Nephron (organoid): Measurements from ENCODE around the gene HYAL3.

Source experiments
- H3K27ac Mint-ChIP-seq, 3 experiments: 2 replicates each; pipeline ENCODE4 v1.8.0; 2020; ENCODE audit warnings: mixed read lengths in 3 of 3, mild to moderate bottlenecking in 2 of 3, moderate library complexity in 1 of 3
- H3K27me3 Mint-ChIP-seq: 2 replicates; pipeline ENCODE4 v1.8.0; 2021; ENCODE audit warnings: low read depth, mild to moderate bottlenecking, moderate library complexity, mixed read lengths
- H3K36me3 Mint-ChIP-seq: 2 replicates; pipeline ENCODE4 v1.8.0; 2020; ENCODE audit warnings: low read depth, mixed read lengths
- H3K4me1 Mint-ChIP-seq: 2 replicates; pipeline ENCODE4 v1.8.0; 2020; ENCODE audit warnings: mixed read lengths
- H3K4me3 Mint-ChIP-seq, 3 experiments: 2 replicates each; pipeline ENCODE4 v1.8.0; 2020; ENCODE audit warnings: mild to moderate bottlenecking in 3 of 3, mixed read lengths in 3 of 3, moderate library complexity in 2 of 3
- H3K9me3 Mint-ChIP-seq: 2 replicates; pipeline ENCODE4 v1.8.0; 2020; ENCODE audit warnings: mixed read lengths
- TF ChIP-seq, protein P1 (sequence below), 3 experiments: fragments of 200-600 bp; sonication (generic); IDR thresholded peaks; one replicate each; pipeline ENCODE4 v1.5.0; 2021; ENCODE audit warnings: antibody characterized with exemption in 3 of 3; ENCODE audit not compliant: unreplicated experiment in 3 of 3

HYAL3 gene, protein sequence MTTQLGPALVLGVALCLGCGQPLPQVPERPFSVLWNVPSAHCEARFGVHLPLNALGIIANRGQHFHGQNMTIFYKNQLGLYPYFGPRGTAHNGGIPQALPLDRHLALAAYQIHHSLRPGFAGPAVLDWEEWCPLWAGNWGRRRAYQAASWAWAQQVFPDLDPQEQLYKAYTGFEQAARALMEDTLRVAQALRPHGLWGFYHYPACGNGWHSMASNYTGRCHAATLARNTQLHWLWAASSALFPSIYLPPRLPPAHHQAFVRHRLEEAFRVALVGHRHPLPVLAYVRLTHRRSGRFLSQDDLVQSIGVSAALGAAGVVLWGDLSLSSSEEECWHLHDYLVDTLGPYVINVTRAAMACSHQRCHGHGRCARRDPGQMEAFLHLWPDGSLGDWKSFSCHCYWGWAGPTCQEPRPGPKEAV

DNA sequence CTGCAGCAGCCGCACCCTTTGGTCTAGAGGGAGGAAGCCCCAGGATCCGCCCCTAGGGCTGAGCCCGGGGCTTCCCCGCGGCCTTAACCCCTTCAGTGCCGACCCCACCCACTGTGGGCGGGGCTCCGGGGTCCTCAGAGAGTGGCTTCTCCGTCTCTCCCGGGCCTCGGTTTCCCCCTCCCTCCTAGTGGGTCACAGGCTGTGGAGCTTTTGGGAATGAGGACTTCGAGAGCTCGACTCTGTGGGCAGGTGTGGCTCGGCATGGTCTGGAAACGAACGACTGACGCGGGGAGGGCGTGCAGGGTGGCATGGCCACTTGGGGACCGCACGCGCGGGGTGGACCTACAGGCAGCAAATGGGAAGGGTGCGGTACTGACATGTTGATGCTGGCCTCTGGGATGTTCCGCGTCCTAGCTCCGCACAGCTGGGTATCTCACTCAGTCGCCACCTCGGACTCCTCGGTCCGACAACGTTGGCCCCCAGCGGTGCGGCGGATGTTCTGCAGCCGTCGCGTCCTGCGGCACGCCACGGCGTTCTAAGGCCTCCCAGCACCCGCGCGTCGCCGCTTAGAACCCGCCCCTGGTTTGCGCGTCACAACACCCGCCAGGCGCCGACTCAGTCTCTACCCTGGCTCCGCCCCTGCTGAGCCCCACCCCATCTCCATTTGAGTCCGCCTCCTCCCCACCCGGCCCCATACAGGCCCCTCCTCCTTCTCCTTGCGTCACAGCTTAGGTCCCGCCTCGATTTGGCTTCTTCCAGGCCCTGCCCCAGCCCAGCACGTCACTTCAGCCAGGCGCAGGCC lies at the start of gene HYAL3, which contains the start of gene NAA80:
Gene HYAL3, minus strand, starts transcription at position 570 of the 802 bp plus-strand sequence. CDS start 3,803 bp downstream, outside the sequence.
Gene NAA80, minus strand, starts transcription at position 570 of the 802 bp plus-strand sequence. CDS start 1,942 bp downstream, outside the sequence.
- peak within 1 kb of the TSS; percentile 81 to 96 (median 90) for H3K27ac Mint-ChIP-seq
- peaks cover 16% of the 10 kb centered on the region for H3K4me1 Mint-ChIP-seq
- peak within 1 kb of the TSS; percentile 91 to 99 (median 97) for H3K4me3 Mint-ChIP-seq
- no peaks in the 10 kb centered on the region for H3K36me3 Mint-ChIP-seq
- H3K9me3 Mint-ChIP-seq, result no peaks in the 10 kb centered on the region
- TF ChIP-seq, protein P1, sequence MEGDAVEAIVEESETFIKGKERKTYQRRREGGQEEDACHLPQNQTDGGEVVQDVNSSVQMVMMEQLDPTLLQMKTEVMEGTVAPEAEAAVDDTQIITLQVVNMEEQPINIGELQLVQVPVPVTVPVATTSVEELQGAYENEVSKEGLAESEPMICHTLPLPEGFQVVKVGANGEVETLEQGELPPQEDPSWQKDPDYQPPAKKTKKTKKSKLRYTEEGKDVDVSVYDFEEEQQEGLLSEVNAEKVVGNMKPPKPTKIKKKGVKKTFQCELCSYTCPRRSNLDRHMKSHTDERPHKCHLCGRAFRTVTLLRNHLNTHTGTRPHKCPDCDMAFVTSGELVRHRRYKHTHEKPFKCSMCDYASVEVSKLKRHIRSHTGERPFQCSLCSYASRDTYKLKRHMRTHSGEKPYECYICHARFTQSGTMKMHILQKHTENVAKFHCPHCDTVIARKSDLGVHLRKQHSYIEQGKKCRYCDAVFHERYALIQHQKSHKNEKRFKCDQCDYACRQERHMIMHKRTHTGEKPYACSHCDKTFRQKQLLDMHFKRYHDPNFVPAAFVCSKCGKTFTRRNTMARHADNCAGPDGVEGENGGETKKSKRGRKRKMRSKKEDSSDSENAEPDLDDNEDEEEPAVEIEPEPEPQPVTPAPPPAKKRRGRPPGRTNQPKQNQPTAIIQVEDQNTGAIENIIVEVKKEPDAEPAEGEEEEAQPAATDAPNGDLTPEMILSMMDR (IDR thresholded peaks at IDR 0.05; ENCODE audit: unreplicated experiment in 3 of 3), result peak; percentile 14 to 41 (median 36)
- no peaks in the 10 kb centered on the region for H3K27me3 Mint-ChIP-seq

DNA sequence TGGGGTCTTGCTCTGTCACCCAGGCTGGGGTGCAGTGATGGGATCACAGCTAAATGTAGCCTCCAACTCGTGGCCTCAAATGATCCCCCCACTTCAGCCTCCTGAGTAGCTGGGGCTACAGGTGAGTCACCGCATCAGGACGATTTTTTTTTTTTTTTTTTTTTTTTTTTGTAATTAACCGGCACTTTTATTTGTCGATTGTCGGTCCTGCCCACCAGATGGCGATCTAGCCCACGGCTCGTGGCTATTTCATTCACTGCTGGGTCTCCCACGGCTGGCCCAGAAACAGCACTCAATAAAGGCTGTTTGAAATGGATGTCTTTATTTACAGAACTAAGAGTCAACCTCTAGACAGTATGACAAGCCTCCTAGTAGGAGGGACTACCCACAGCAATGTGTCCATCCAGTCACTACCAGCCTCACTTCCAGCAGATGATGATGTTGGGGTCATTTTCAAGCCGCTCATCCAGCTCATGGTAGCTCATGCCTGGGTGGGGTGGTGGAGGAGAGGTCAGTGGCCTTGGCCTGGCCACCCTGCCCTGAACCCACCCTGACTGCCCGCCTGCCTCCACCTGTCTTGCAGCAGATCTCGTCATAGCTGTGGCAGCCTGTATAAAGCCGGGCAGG lies 48.1 kb upstream of the HYAL3 start:
- peaks cover 23% of the 10 kb centered on the region for H3K27me3 Mint-ChIP-seq
- H3K4me1 Mint-ChIP-seq, result peaks cover 28% of the 10 kb centered on the region
- peak overlapping the region; percentile 53 to 70 (median 60) for H3K4me3 Mint-ChIP-seq
- H3K27ac Mint-ChIP-seq, result peak overlapping the region in 1 of 3 experiments; percentile 39
- H3K36me3 Mint-ChIP-seq, result no peaks in the 10 kb centered on the region
- TF ChIP-seq, protein P1 (IDR thresholded peaks at IDR 0.05; ENCODE audit: unreplicated experiment in 3 of 3), result peak; percentile 51 to 66 (median 62)
- no peaks in the 10 kb centered on the region for H3K9me3 Mint-ChIP-seq

DNA sequence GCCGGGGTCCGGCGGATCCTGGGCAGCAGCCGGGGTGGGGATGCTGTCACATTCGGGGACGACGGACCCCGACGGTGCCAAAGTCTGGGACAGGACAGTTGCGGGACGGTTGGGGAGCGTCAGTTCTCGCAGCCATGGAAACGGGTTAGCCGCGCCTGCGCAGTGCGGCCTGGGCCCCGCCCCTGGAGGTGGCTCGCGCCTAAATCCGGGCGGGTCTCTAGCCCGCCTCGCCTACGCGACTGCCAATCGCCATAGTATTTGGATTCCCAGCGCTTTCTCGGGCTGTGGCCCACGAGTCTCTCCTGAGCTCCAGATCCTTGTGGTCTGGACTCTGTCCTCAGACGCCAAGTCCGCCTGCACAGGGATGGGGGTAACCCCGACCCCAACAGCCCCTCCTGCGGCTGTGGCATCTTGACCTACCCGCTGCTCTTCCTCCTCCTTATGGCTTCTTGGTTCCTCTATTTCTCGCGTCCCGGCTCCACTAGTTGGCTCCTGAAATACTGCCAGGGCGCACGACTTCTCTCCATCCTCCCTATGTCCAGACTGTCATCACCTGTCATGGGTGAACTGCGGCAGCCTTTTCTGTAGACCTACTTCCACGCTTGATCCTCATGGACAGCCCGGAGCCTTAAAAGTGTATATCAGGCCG lies 46.5 kb upstream of the HYAL3 start, which contains the start of gene ZMYND10:
Gene ZMYND10, minus strand, starts transcription at position 147 of the 649 bp plus-strand sequence. CDS start 153 bp downstream, outside the sequence.
- H3K4me1 Mint-ChIP-seq, result peaks cover 19% of the 10 kb centered on the region
- H3K27ac Mint-ChIP-seq, result peak within 1 kb of the TSS in 1 of 3 experiments; percentile 56
- H3K27me3 Mint-ChIP-seq, result peaks cover 39% of the 10 kb centered on the region
- no peaks in the 10 kb centered on the region for H3K36me3 Mint-ChIP-seq
- H3K4me3 Mint-ChIP-seq, result peak within 1 kb of the TSS; percentile 77 to 82 (median 81)
- H3K9me3 Mint-ChIP-seq, result no peaks in the 10 kb centered on the region
- TF ChIP-seq, protein P1 (IDR thresholded peaks at IDR 0.05; ENCODE audit: unreplicated experiment in 3 of 3), result no peak

DNA sequence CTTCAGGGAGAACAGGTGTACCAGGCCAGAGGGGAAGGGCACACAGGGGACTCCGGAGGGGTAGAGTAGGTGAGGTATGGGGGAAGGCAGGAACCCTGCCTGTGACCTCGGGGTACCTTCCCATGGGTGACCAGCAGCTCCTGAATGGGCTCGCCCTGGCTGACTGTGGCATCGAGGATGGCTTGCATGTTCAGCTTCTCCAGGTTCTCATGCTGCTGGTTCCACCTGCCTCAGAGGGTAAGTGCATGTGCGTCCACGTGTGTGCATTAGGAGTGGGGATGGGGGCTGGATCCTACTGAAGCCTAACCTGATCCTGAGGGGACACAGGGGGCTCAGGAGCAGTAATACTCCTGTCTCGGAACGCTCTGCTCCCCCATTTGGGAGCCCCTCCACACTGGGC lies 45.8 kb upstream of the HYAL3 start:
- Mint-ChIP-seq H3K4me3 (peak overlapping the region; percentile 46 to 48 (median 46)), H3K27me3 (peaks cover 45% of the 10 kb centered on the region), H3K27ac (no peak overlapping the region), H3K9me3 (no peaks in the 10 kb centered on the region), H3K4me1 (peaks cover 13% of the 10 kb centered on the region), H3K36me3 (no peaks in the 10 kb centered on the region)
- TF ChIP-seq, protein P1 (IDR thresholded peaks at IDR 0.05; ENCODE audit: unreplicated experiment in 3 of 3), result no peak
